PC-3 (cell line): Measurements from ENCODE around the gene LPXN. TPM values are rescaled to one million over a fixed set of nuclear protein-coding genes. Genes with fewer than 3 reads are reported as not detected.

Experiments
- ATAC-seq: fragments of 200-7000 bp; cut with Tn5 transposase; 2 replicates; pipeline ENCODE4 v1.9.1; 2020; ENCODE audit warnings: mild to moderate bottlenecking, moderate library complexity
- BruUV-seq: library from RNA; stranded (reverse); fragments of 400-500 nt; replicated peaks from 2 replicates; lab custom pipeline; 2021; lab: Mats Ljungman, UMichigan
- CTCF ChIA-PET: fragments of 300-600 bp; sonication (Branson Sonifier 250); formaldehyde crosslinking; loops from one replicate; lab custom pipeline; 2022; ENCODE audit warnings: antibody characterized with exemption; lab: Charles Lee
- POLR2A ChIA-PET: fragments of 300-600 bp; sonication (Branson Sonifier 250); formaldehyde crosslinking; loops from one replicate; lab custom pipeline; 2022; ENCODE audit warnings: antibody characterized with exemption; ENCODE audit not compliant: unreplicated experiment; lab: Charles Lee
- DNase-seq: peaks from one replicate; pipeline ENCODE4 v3.0.0-alpha.2; 2015
- H2AFZ ChIP-seq: fragments of 300-600 bp; sonication (generic); 2 replicates; pipeline ENCODE4 v1.6.0; 2016; ENCODE audit warnings: antibody characterized with exemption, low read length
- H3F3A ChIP-seq: fragments of 300-600 bp; sonication (generic); one replicate; pipeline ENCODE4 v1.6.0; 2017; ENCODE audit warnings: antibody characterized with exemption, low read length, control low read depth, mild to moderate bottlenecking; ENCODE audit not compliant: unreplicated experiment
- H3K27ac ChIP-seq: fragments of 300-600 bp; sonication (generic); 2 replicates; pipeline ENCODE4 v1.5.1; 2016; ENCODE audit warnings: mild to moderate bottlenecking, low read length
- H3K27me3 ChIP-seq: fragments of 300-600 bp; sonication (generic); 2 replicates; pipeline ENCODE4 v1.6.1; 2016; ENCODE audit warnings: low read length, mixed read lengths
- H3K36me3 ChIP-seq: fragments of 300-600 bp; sonication (generic); 2 replicates; pipeline ENCODE4 v1.6.1; 2016; ENCODE audit warnings: low read depth, mixed run types, low read length, mixed read lengths
- H3K4me1 ChIP-seq: fragments of 300-600 bp; sonication (generic); 2 replicates; pipeline ENCODE4 v1.5.1; 2016; ENCODE audit warnings: low read length; ENCODE audit not compliant: insufficient read depth
- H3K4me2 ChIP-seq: fragments of 300-600 bp; sonication (generic); 2 replicates; pipeline ENCODE4 v1.6.0; 2016; ENCODE audit warnings: low read length
- H3K4me3 ChIP-seq: fragments of 300-600 bp; sonication (generic); 2 replicates; pipeline ENCODE4 v1.5.1; 2016; ENCODE audit warnings: mild to moderate bottlenecking, low read length, mixed read lengths
- H3K79me2 ChIP-seq: fragments of 300-600 bp; sonication (generic); 2 replicates; pipeline ENCODE4 v1.6.1; 2017; ENCODE audit warnings: low read length, mixed read lengths
- H3K9ac ChIP-seq: fragments of 300-600 bp; sonication (generic); 2 replicates; pipeline ENCODE4 v1.6.0; 2016; ENCODE audit warnings: mild to moderate bottlenecking, low read length
- H3K9me2 ChIP-seq: fragments of 300-600 bp; sonication (generic); replicated peaks from 2 replicates; pipeline ENCODE4 v1.6.1; 2016; ENCODE audit warnings: mixed run types, low read length, mixed read lengths
- H3K9me3 ChIP-seq: fragments of 300-600 bp; sonication (generic); 2 replicates; pipeline ENCODE4 v1.6.1; 2016; ENCODE audit warnings: low read length, mixed read lengths
- H4K20me1 ChIP-seq: fragments of 300-600 bp; sonication (generic); 2 replicates; pipeline ENCODE4 v1.6.1; 2016; ENCODE audit warnings: low read length, mixed read lengths
- CTCF ChIP-seq: fragments of 300-600 bp; sonication (generic); conservative IDR thresholded peaks from 2 replicates; pipeline ENCODE4 v1.5.1; 2017; ENCODE audit warnings: antibody characterized with exemption, low read depth, mild to moderate bottlenecking, low read length
- EZH2 ChIP-seq: fragments of 300-600 bp; sonication (generic); IDR thresholded peaks from one replicate; pipeline ENCODE4 v1.6.1; 2017; ENCODE audit warnings: antibody characterized with exemption, mild to moderate bottlenecking, low read length; ENCODE audit not compliant: unreplicated experiment
- EZH2phosphoT487 ChIP-seq: fragments of 300-600 bp; sonication (generic); IDR thresholded peaks from 2 replicates; pipeline ENCODE4 v1.6.1; 2018; ENCODE audit warnings: mild to moderate bottlenecking, antibody characterized with exemption, low read length, borderline replicate concordance
- intact Hi-C: fragments of 100-400 bp; cut with micrococcal nuclease; formaldehyde crosslinking; loops from 2 replicates; pipeline ENCODE4 v1.9.0; 2023
- total RNA-seq: library from RNA; depleted of rRNA; stranded (reverse); fragments of >200 nt; gene quantifications from 2 replicates; pipeline ENCODE4 v1.2.3, GENCODE V29; 2014

LPXN gene
- total RNA-seq, 1 experiment from 2014 or later, result 12.1 TPM

DNA sequence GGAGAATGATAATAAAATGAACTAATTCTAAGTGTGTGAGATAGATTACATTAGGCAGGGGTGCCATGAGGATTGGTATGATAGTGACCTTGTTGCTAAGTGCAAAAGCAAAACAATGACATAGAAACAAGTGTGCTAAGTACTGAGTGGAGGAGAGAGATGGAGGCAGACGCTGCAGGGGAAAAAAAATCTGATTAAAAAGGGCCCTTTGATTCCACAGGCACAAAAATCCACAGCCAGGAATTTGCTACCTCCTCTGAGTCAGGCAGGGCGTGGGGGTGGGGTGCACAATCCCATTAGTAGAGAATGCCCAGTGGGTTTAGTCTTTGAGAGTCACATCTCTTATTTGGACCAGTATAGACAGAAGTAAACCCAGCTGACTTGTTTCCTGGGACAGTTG, 46.7 kb upstream of the LPXN start, which contains the start of gene CNTF:
TSS of gene CNTF (plus strand) at position 322 of the 400 bp plus-strand sequence. CDS start 88 bp downstream, outside the sequence.
- no peak within 1 kb of the TSS for H3K27ac ChIP-seq
- H3K4me1 ChIP-seq, result peaks cover 23% of the 10 kb centered on the region
- no peaks in the 10 kb centered on the region for H3K9me2 ChIP-seq
- DNase-seq, result no peak
- peaks cover 8% of the 10 kb centered on the region; the same call in 1 of the 2 replicates for H4K20me1 ChIP-seq
- H3K27me3 ChIP-seq, result no peaks in the 10 kb centered on the region
- intact Hi-C loops, result no loop called here
- no peak within 1 kb of the TSS for H3K4me2 ChIP-seq
- no peaks in the 10 kb centered on the region for H3F3A ChIP-seq
- no peak within 1 kb of the TSS for H2AFZ ChIP-seq
- ATAC-seq, result no peak
- TF ChIP-seq EZH2, result no peak
- no peak for TF ChIP-seq EZH2phosphoT487
- TF ChIP-seq CTCF, result no peak
- peaks cover 10% of the 10 kb centered on the region; the same call in 1 of the 2 replicates for H3K79me2 ChIP-seq
- CTCF ChIA-PET, result no interaction called here
- no peak within 1 kb of the TSS for H3K4me3 ChIP-seq
- no peaks in the 10 kb centered on the region for H3K9me3 ChIP-seq
- H3K9ac ChIP-seq, result no peak within 1 kb of the TSS
- POLR2A ChIA-PET, result no interaction called here
- no TSS peak for BruUV-seq
- peaks cover 78% of the 10 kb centered on the region for H3K36me3 ChIP-seq

- no peak for ATAC-seq
Observed at GRCh38 chr11:58621586-58622262, 46.1 kb upstream of the LPXN start.

More at GRCh38 chr11:58621586-58622262, 46.1 kb upstream of the LPXN start:
- no peak overlapping the region for H3K4me2 ChIP-seq
- H3K27me3 ChIP-seq, result no peaks in the 10 kb centered on the region
- H3F3A ChIP-seq, result no peaks in the 10 kb centered on the region
- peaks cover 8% of the 10 kb centered on the region; the same call in 1 of the 2 replicates for H4K20me1 ChIP-seq
- intact Hi-C loops, result no loop called here
- peaks cover 13% of the 10 kb centered on the region; the same call in 1 of the 2 replicates for H3K79me2 ChIP-seq
- H2AFZ ChIP-seq, result no peak overlapping the region
- H3K9me2 ChIP-seq, result no peaks in the 10 kb centered on the region
- no peak for TF ChIP-seq EZH2
- TF ChIP-seq EZH2phosphoT487, result no peak
- TF ChIP-seq CTCF, result no peak
- ChIA-PET POLR2A (no interaction called here), CTCF (interaction anchor here (0.6 kb wide), 1 partner anchor 436 kb away, joined by 3 read pairs; no protein-coding TSS in a partner anchor)
- no peak overlapping the region for H3K27ac ChIP-seq
- H3K4me1 ChIP-seq, result peaks cover 23% of the 10 kb centered on the region
- H3K4me3 ChIP-seq, result no peak overlapping the region
- H3K9me3 ChIP-seq, result no peaks in the 10 kb centered on the region
- no TSS peak for BruUV-seq
- no peak for DNase-seq
- no peak overlapping the region for H3K9ac ChIP-seq
- H3K36me3 ChIP-seq, result peaks cover 84% of the 10 kb centered on the region
